SW480 (cell line): ENCODE measurements around the gene ZNF124.
"Not testable (repeated sequence)": the region's sequence is repeated elsewhere in the genome, so short reads cannot be mapped to it uniquely, and the experiment has no call there.

Source experiments
- DNase-seq: peaks from one replicate; pipeline ENCODE4 v3.0.0-alpha.2; 2016; ENCODE audit warnings: low spot score

The ZNF124 gene

DNA sequence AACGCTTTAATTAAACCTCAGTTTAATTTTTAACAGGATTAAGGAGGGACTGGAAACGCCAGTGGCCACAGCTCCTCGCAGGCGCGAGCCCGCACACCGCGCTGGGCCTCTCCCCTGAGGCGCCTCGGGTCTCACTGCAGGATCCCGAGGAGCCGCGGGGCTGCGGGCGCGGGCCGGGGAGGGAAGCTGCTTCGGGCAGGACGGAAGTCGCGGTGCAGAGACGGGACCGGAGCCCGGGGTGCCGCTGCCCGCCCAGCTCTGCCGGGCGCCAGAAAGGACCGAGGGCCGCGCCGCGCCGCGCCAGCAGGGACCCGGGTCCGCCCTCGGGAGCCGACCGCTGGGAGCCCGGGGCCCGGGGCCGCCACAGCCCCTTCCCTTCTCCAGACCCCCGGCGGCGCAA, 377 bp downstream of the ZNF124 start:
- not testable (repeated sequence) for DNase-seq

- DNase-seq, result no peak
Measured at GRCh38 chr1:247165674-247166073, 6.1 kb downstream of the ZNF124 start.

DNA sequence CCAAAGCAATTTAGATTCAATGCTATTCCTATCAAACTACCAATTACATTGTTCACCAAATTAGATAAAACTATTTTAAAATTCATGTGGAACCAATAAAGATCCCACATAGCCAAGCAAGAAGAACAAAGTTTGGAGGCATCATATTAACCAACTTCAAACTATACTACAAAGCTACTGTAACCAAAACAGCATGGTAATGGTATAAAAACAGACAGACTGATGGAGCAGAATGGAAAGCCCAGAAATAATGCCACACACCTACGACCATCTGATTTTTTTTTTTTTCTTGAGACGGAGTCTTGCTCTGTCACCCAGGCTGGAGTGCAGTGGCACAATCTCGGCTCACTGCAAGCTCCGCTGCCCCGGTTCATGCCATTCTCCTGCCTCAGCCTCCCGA, 7.1 kb downstream of the ZNF124 start:
- no peak for DNase-seq

DNA sequence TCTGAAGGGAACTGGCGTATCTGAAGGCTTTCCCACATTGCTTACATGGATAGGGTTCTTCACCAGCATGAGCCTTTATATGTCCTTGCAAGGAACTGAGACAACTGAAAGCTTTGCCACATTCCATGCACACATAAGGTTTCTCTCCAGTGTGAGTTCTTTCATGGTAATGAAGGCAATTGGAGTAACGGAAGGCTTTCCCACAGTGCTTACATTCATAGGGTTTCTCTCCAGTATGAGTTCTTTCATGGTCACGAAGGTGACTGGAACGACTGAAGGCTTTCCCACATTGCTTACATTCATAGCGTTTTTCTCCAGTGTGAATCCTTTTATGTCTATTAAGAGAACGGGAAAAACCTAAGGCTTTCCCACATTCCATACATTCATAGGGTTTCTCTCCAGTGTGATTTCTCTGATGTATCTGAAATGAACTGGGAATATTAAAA, 15.0 kb downstream of the ZNF124 start:
- DNase-seq, result no peak

DNA sequence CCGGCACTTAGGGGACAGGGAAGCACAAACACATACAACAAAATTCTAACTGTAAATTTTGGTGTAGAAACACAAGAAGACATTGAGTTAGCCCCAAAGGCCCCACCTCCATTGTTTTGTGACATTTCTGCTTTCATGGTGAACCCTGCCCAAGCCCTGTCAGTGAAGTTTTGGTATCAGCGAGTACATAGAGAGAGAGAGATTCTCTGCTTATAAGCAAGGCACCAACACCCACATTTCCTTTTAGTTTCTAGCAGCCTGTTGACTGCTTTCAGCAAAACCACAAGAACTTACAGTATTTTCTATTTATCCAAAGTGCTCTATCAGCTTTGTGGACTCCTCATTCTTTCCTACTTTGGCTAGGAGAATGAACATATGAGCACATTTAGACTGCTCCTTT, 24.0 kb downstream of the ZNF124 start:
- DNase-seq, result no peak

GRCh38 chr1:247147120-247147519, 24.7 kb downstream of the ZNF124 start:
- not testable (repeated sequence) for DNase-seq

- no peak for DNase-seq
Measured at GRCh38 chr1:247146671-247147070, 25.1 kb downstream of the ZNF124 start.

DNA sequence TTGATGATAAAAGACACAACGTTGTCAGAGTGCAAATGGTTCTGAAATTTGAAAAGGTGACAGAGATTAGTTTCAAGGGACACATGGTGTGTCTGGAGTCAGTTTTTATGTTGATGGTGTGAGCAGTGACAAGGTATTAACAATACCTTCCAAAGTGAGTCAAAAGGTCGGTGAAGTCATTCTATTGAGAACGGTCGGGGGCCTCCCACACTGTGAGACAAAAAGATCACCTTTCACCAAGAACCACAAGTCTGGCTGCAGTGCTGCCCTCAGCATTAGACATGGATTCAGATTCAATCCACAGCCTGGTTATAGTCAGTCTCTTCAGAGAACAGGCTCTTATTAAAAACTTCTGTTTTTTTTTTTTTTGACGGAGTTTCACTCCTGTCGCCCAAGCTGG, 26.5 kb downstream of the ZNF124 start:
- DNase-seq, result no peak

GRCh38 chr1:247139557-247139956, 32.3 kb downstream of the ZNF124 start:
- not testable (repeated sequence) for DNase-seq

GRCh38 chr1:247131236-247131635, 40.6 kb downstream of the ZNF124 start:
- no peak for DNase-seq

GRCh38 chr1:247127519-247128282, 44.1 kb downstream of the ZNF124 start:
- not testable (repeated sequence) for DNase-seq

GRCh38 chr1:247126601-247127000, 45.2 kb downstream of the ZNF124 start:
- not testable (repeated sequence) for DNase-seq

DNA sequence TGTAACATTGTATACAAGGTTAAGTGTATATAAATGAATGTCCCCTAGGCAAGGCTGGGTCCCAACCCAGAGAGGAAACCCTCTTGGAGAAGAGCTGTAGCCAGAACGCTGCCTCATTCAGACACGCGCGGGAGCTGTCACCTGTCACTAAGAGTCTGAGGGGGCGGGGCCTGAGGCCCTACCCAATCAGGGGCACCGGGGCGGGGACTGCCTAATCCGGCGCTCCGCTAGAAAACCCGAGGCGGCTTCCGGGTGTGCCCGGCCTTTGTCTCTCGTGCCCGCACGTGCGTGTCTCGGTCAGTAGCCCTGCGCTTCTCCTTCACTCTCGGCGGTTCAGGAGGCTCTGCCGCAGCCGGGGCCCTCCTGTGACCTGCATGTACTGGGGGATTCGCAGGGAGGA, 45.7 kb downstream of the ZNF124 start:
- DNase-seq, result not testable (repeated sequence)

DNA sequence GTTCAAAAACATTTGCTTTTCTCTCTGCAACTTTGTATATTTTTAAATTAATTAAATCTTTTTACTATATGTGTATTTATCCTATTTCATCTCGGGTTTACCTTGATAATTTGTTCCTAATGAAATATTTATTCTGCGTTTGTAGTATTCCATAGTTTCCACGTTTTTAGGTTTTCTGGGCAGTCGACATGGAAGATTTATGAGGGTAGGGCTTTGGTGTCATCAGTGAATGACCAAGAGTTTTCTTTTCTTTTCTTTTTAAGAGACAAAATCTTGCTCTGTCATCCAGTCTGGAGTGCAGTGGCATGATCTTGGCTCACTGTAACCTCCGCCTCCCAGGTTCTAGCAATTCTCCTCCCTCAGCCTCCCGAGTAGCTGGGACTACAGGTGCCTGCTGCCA, 50.4 kb downstream of the ZNF124 start:
- no peak for DNase-seq

DNA sequence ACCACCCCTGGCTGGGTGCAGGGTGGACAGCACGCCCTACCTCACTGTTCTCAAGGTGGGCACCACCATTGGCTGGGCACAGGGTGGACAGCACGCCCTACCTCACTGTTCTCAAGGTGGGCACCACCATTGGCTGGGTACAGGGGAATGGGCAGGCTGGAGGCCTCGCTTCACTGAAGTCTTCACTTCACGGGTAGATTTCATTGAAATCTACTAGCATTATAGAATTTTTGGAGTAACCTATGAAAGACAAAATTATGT, 51.5 kb downstream of the ZNF124 start:
- DNase-seq, result not testable (repeated sequence)

DNA sequence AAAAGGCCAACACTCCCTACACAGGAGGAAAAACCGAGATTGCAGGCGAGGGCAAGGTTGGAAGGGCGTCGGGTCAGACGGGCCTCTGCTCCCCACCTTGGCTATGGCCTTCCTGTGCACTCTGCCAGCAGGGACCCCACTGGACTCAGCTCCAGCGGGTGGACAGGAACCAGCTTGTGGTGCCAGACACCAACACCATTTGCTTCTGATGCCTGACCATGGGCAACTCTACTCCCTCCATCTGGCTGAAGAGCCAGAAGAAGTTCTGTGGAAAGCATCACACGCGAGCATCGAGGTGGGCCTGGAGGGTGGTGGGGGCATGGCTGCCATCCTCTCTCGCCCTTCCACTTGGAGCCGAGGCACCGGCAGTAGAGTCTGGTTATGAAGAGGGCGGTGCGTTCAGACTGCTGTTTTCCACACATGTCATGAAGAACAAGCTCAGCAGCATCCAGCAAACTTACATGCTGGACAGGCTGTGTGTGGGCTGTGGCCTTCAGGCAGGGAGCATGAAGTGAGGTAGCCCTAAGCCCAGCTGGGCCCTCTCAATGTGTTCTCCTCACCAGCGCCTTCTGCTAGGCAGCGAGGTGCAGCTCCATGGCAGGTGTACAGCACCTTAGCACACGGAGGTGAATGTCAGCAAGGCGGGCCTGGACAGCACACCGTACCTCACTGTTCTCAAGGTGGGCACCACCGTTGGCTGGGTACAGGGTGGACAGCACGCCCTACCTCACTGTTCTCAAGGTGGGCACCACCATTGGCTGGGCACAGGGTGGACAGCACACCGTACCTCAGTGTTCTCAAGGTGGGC, 52.0 kb downstream of the ZNF124 start:
- no peak for DNase-seq

DNA sequence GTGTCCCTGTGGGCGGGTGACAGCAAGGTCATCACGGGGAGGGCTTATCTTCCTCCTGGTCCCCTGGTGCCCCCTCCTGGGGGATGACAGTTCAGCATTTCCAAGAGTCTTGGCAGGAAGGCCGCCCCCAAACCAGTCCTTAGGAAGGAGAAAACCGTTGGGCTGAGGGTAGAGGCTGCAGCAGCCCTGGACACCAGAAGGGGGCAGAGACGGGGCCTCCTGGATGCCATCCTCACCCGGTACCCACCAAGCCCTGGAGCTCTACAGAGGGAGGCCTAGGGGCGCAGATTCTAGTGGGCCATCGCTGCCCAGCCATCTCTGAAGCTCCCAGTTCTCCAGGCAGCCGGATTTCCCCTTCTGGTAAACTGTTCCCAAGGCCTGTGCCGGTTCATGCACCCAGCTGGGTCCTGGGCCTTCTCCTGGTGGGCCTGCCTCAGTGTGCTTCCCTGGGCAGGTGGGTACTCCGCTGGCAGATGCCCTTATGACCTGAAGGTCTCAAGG, 52.8 kb downstream of the ZNF124 start:
- DNase-seq, result peak; percentile 65

GRCh38 chr1:247115545-247115944, 56.3 kb downstream of the ZNF124 start:
- no peak for DNase-seq

GRCh38 chr1:247115141-247115510, 56.7 kb downstream of the ZNF124 start:
- no peak for DNase-seq

- no peak for DNase-seq
Measured at GRCh38 chr1:247114351-247115140, 57.3 kb downstream of the ZNF124 start.

GRCh38 chr1:247113733-247114271, 58.0 kb downstream of the ZNF124 start:
- DNase-seq, result no peak

- DNase-seq, result no peak
Measured at GRCh38 chr1:247113094-247113497, 58.7 kb downstream of the ZNF124 start.

GRCh38 chr1:247112479-247112781, 59.4 kb downstream of the ZNF124 start:
- no peak for DNase-seq
